Hepatic stellate cell (primary cell): Measurements from ENCODE around the gene VSIG8.
"Not testable (repeated sequence)": the region's sequence is repeated elsewhere in the genome, so short reads cannot be mapped to it uniquely, and the experiment has no call there.

ENCODE experiments used
- DNase-seq: peaks from one replicate; pipeline ENCODE4 v3.0.0; 2011; ENCODE audit warnings: low spot score

Gene VSIG8

GRCh38 chr1:159862557-159862956, at the start of gene VSIG8:
Gene VSIG8, minus strand, starts transcription at chr1:159862657. Its CDS starts 136 bp downstream, at chr1:159862521.
- no peak for DNase-seq

- no peak for DNase-seq
Observed at GRCh38 chr1:159911326-159912070, 49.0 kb upstream of the VSIG8 start.

DNA sequence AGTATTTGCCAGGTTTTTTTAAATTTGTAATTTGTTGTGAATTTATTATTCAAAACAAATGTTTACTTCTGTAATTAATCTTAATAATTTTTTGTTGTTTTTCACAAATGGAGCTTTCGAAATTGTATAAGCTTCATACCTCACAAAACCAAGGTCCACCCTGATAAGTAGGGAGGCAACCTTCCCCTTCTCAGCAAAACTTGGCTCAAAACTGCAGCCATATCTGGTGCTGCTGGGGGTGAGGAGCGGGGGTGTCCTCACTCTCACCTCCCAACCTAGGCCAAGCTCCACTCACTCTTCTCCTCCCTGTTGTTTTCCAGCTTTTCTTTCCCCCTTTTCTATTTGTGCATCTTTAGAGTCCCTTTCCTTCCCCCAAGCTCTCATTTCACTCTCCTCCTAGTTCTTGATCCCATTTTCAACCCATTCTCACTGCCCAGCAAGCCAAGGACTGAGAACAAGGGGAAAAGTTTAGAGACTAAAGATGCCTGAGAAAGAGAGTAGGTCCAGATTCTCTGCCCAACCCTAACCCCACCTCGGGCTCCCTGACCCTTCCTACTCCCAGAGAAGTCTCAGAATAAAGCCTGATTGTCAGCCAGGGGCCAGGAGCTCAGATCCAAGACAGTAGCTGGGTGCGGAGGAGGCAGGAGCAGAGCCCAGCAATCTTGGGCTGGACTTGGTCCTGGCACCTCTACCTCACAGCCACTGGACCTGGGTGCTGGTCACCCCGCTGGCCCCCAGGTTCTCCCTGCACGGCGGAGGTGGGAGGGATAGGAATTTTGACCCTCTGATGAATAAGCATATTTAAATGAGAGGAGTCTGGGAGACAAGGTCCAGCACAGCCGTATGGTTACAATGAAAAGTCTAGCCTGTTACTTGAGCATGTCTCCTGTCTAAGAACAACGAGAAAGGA, 45.8 kb upstream of the VSIG8 start:
- DNase-seq = no peak

GRCh38 chr1:159906960-159907359, 44.5 kb upstream of the VSIG8 start:
- no peak for DNase-seq

DNA sequence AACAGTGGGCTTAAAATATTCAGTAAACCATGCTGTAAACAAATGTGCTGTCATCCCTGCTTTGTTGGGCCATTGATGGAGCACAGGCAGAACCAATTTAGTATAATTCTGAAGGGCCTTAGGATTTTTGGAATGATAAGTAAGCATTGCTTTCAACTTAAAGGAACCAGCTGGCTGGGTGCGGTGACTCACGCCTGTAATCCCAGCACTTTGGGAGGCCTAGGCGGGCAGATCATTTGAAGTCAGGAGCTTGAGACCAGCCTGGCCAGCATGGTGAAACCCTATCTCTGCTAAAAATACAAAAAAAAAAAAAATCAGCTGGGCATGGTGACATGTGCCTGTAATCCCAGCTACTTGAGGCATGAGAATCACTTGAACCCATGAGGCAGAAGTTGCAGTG, 41.6 kb upstream of the VSIG8 start:
- not testable (repeated sequence) for DNase-seq

DNA sequence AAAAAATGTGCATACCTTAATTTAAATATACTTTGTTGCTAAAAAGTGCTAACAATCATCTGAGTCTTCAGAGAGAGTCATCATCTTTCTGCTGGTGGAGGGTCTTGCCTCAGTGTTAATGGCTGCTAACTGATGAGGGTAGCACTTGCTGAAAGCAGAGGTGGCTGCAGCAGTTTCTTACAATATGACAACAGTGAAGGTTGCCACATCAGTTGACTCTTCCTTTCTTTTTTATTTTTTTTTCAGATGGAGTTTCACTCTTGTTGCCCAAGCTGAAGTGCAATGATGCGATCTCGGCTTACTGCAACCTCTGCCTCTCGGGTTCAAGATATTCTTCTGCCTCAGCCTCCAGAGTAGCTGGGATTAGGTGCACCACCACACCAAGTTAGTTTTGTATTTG, 40.1 kb upstream of the VSIG8 start:
- no peak for DNase-seq

GRCh38 chr1:159900755-159901360, 38.4 kb upstream of the VSIG8 start:
- DNase-seq = no peak

DNA sequence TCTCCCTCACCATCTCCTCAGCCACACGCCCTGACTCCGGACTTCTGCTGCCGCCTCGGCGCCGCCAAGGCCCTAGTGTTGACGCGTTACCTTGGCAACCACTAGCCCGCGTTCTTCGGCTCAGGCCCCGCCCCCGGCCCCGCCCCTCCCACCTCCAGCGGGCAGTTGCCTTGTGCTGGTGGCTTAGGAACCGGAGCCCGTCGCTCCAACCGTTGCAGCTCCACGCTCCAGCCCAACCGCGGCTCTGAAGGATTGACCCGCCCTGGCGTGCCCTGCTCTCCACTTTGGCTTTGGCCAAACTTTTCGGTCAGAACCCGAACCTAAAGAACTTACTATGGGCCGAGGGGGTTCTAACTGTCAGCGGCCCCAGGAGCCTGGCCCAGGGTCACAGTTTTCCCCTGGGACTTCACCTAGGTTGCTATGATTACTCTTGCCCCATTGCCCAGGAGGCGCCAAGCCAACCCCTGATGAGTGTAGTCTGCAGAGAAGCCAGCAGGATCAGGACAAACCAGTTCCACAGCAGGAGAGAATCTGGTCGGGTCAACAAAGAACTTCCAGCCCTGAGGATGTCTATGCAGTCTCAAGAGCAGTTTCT, 37.7 kb upstream of the VSIG8 start, which contains the start of gene CFAP45:
TSS of gene CFAP45 (minus strand) at position 80 of the 595 bp plus-strand sequence. CDS start at position 13, 67 bp downstream.
- peak; percentile 90 for DNase-seq

- not testable (repeated sequence) for DNase-seq
Observed at GRCh38 chr1:159899634-159900033, 37.2 kb upstream of the VSIG8 start.

DNA sequence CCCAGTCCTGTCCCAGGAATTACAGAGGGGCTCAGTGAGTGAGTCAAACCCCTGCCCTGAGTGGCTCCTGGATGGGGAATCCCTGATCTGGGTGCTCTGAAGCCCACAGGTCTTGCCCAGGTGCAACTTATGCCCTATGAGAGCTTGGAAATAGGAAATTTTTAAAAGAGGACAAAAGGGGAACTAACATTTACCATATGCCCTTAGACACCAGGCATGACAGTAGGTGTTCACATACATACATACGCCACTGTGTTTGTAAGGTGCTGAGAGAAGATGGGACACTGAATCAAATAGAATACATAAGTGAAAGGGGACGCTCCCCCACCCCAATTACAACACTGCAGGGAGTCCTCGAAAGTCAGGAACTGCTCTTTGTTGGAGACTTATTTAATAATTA, 36.1 kb upstream of the VSIG8 start:
- no peak for DNase-seq

DNA sequence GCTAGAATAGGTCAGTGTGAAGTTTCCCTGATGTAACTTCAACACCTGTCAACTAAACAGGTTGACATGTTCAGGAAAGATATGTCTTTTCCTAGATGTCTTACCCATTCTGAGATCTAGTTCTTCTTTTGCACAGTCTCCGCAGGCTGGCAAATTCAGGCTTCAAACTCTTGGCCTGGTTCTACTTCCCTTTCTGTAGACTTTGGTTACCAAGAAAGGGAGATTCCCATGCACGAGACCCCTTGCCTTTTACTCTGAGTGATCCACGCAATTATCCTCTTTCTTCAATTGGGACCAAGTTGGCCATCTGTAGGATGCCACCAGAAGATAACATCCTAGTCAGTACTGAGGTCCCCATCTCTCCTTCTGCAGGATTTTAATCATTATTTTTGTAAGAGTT, 35.5 kb upstream of the VSIG8 start:
- DNase-seq = no peak

DNA sequence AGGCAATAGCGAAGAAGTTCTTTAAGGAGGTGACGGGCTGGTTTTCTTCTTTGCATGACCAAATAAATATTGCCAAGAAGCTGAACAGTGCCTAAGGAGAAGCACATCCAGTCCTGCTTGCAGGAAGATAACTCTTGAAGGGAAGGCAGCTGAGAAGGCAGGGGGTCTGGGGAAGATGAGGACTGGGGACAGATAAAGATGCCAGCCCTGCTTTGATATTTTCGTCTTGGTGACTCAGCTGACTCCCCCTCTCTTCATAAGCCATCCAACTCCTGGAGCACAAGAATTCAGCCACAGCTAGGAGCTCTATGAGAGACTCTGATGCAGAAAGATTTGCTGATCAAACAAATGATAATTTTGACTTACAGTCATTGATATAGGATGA, 34.1 kb upstream of the VSIG8 start:
- DNase-seq = no peak

DNA sequence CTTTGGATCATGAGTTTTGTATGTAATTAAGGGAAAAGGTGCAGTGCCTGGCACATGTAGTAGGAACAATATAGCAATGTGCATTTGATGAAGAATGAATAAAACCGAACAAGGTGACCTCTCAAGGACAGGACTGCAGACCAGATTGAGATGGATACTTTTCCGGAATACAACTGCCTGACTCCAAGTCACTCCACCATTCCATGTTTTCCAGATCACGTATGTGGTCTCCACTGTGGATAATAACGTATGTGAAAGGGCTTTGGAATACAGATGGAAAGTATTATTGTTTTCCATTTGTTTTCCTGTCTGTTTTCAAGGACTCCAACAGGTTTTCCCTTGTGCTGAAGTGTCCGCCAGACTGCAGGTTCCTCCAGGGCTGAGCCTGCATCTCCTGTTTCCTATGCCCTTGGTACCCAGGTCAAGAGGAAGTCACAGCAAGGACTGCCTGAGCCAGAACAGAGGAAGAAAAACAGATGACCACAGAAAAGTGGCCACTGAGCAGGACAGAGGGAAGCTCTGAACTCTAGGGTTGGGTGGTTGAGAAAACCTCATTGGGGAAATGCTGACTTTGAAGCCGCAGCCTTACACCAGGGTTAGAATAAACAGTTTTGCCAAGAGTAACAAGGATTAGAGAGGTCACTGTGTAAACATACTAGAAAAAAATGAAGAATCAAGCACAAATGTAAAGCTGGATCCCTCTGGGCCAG, 33.5 kb upstream of the VSIG8 start:
- no peak for DNase-seq

- DNase-seq = no peak
Observed at GRCh38 chr1:159895286-159895685, 32.8 kb upstream of the VSIG8 start.

- DNase-seq = no peak
Observed at GRCh38 chr1:159892944-159893343, 30.5 kb upstream of the VSIG8 start.

GRCh38 chr1:159891275-159892157, 29.1 kb upstream of the VSIG8 start:
- DNase-seq = peak; percentile 74

DNA sequence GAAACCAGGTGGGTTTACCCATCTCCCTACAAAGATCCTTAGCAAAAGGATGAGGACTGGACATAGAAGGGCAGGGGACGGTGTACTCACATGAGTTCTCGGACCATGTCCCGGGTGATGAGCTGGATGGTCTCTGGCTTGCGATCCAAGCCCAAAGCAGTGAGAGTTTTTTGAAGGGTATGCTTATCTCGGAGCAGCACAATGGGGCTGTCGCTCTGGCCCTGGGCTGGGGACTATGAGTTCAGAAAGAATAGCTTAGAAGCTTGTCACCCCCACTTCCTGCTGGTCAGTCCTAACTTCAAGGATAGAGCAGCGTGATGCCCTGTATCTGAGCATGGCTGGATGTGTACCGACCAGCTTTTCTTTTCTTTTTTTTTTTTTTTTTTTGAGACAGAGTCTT, 27.9 kb upstream of the VSIG8 start:
- DNase-seq = no peak

GRCh38 chr1:159889821-159890252, 27.4 kb upstream of the VSIG8 start:
- DNase-seq = peak; percentile 88

GRCh38 chr1:159889202-159889601, 26.7 kb upstream of the VSIG8 start:
- DNase-seq = no peak

DNA sequence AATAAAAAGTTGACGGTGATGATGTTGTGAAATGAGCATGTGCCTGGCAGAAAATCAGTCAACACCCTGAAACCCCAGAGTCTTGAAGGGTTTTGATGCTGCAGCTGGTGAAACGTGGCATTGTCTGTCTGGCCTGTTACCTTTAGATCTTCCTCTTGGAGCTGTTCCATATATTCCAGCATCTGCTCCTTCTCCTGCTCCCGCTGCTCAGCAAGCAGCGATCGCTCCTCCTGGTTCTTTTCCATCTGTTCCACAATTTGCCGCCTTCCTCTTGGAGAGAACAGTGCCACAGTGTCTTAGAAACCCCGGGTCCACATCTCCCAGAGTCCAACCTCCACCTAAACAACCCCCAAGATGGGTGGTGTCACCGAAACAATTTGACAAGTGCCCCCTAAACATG, 21.8 kb upstream of the VSIG8 start:
- DNase-seq = no peak

DNA sequence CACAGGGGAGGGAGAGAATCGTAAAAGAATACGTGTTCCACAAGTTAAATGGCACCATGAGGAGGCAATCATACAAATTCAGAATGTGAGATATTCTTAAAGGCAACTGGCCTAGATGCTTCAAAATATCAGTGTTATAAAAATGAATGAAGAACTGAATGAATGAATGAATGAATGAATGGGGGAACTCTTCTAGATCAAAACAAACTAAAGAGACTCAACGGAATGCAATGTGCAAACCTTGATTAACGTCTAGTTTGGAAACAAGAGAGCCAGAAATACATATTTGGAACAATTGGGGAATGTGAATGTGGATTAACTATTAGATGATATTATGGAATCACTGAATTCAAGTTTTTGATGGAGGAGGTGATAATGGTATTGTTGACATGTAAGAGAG, 20.7 kb upstream of the VSIG8 start:
- no peak for DNase-seq
